WERI-Rb-1 (cell line): Measurements from ENCODE around the gene PTDSS2.

Experiments used
- DNase-seq: peaks from one replicate; pipeline ENCODE4 v3.0.0-alpha.2; 2020
- H3K27ac ChIP-seq: fragments of 250-450 bp; sonication (Bioruptor Pico); 2 replicates; pipeline ENCODE4 v1.5.1; 2020; ENCODE audit warnings: mild to moderate bottlenecking, moderate library complexity
- H3K27me3 ChIP-seq: fragments of 250-450 bp; sonication (Bioruptor Pico); 2 replicates; pipeline ENCODE4 v1.5.1; 2021; ENCODE audit warnings: mild to moderate bottlenecking, low read depth, moderate library complexity; ENCODE audit not compliant: insufficient read depth, severe bottlenecking
- H3K36me3 ChIP-seq: fragments of 250-450 bp; sonication (Bioruptor Pico); 2 replicates; pipeline ENCODE4 v1.5.1; 2020; ENCODE audit warnings: mild to moderate bottlenecking, moderate library complexity
- H3K4me3 ChIP-seq: 2 replicates; pipeline ENCODE4 v1.5.1; 2011; ENCODE audit warnings: low read depth, mild to moderate bottlenecking, control low read depth, low read length
- H3K9me3 ChIP-seq: fragments of 250-450 bp; sonication (Bioruptor Pico); 2 replicates; pipeline ENCODE4 v1.5.1; 2021; ENCODE audit warnings: mild to moderate bottlenecking, moderate library complexity; ENCODE audit not compliant: severe bottlenecking
- CTCF ChIP-seq: IDR thresholded peaks from 2 replicates; pipeline ENCODE4 v1.5.1; 2011; ENCODE audit warnings: low read depth, mild to moderate bottlenecking, control low read depth, inconsistent platforms, low read length

Gene PTDSS2

GRCh38 chr11:469684-470560 lies 19.8 kb downstream of the PTDSS2 start:
- H3K36me3 ChIP-seq: peaks cover 8% of the 10 kb centered on the region
- no peak for DNase-seq
- no peaks in the 10 kb centered on the region for H3K9me3 ChIP-seq
- H3K27me3 ChIP-seq: no peaks in the 10 kb centered on the region
- TF ChIP-seq CTCF: no peak
- peak overlapping the region; percentile 62 for H3K27ac ChIP-seq
- no peak overlapping the region for H3K4me3 ChIP-seq

GRCh38 chr11:471468-472145 lies 21.5 kb downstream of the PTDSS2 start:
- DNase-seq: no peak
- H3K27me3 ChIP-seq: no peaks in the 10 kb centered on the region
- H3K9me3 ChIP-seq: no peaks in the 10 kb centered on the region
- no peak overlapping the region for H3K27ac ChIP-seq
- TF ChIP-seq CTCF: no peak
- H3K36me3 ChIP-seq: peaks cover 4% of the 10 kb centered on the region
- H3K4me3 ChIP-seq: no peak overlapping the region

- Histone ChIP-seq H3K27me3 (no peaks in the 10 kb centered on the region), H3K27ac (peak overlapping the region; percentile 98), H3K36me3 (peaks cover 4% of the 10 kb centered on the region), H3K4me3 (no peak overlapping the region), H3K9me3 (no peaks in the 10 kb centered on the region)
- TF ChIP-seq CTCF: peak; percentile 29; the same call in 1 of the 2 replicates
- no peak for DNase-seq
Observed at GRCh38 chr11:472272-472671, 22.2 kb downstream of the PTDSS2 start.

- Histone ChIP-seq H3K4me3 (no peak overlapping the region), H3K27me3 (no peaks in the 10 kb centered on the region), H3K27ac (peak overlapping the region; percentile 98), H3K9me3 (no peaks in the 10 kb centered on the region), H3K36me3 (peaks cover 4% of the 10 kb centered on the region)
- TF ChIP-seq CTCF: no peak
- no peak for DNase-seq
Observed at GRCh38 chr11:472816-473215, 22.7 kb downstream of the PTDSS2 start.

- no peak overlapping the region for H3K4me3 ChIP-seq
- H3K36me3 ChIP-seq: peaks cover 4% of the 10 kb centered on the region
- TF ChIP-seq CTCF: no peak
- H3K27ac ChIP-seq: peak overlapping the region; percentile 98
- DNase-seq: no peak
- no peaks in the 10 kb centered on the region for H3K27me3 ChIP-seq
- H3K9me3 ChIP-seq: no peaks in the 10 kb centered on the region
Observed at GRCh38 chr11:473415-473814, 23.3 kb downstream of the PTDSS2 start.
